Measurements from ENCODE around the gene CDH13.

The CDH13 gene

GRCh38 chr16:83201748-83202147, 575.0 kb downstream of the CDH13 start:
- no peak for DNase-seq

- no peak for DNase-seq
Measured at GRCh38 chr16:83205896-83206295, 579.1 kb downstream of the CDH13 start.

GRCh38 chr16:83206426-83206825, 579.7 kb downstream of the CDH13 start:
- no peak for DNase-seq

GRCh38 chr16:83211711-83212110, 584.9 kb downstream of the CDH13 start:
- no peak for DNase-seq

- no peak for DNase-seq
Measured at GRCh38 chr16:83212301-83212841, 585.6 kb downstream of the CDH13 start.

- no peak for DNase-seq
Measured at GRCh38 chr16:83214671-83215070, 587.9 kb downstream of the CDH13 start.

- DNase-seq = peak; percentile 55
Measured at GRCh38 chr16:83215406-83216001, 588.7 kb downstream of the CDH13 start.

- no peak for DNase-seq
Measured at GRCh38 chr16:83219285-83219684, 592.5 kb downstream of the CDH13 start.

- DNase-seq = no peak
Measured at GRCh38 chr16:83220066-83220465, 593.3 kb downstream of the CDH13 start.

- no peak for DNase-seq
Measured at GRCh38 chr16:83224642-83225041, 597.9 kb downstream of the CDH13 start.

GRCh38 chr16:83227336-83227735, 600.6 kb downstream of the CDH13 start:
- no peak for DNase-seq

GRCh38 chr16:83231729-83232128, 605.0 kb downstream of the CDH13 start:
- DNase-seq = no peak

- DNase-seq = no peak
Measured at GRCh38 chr16:83233153-83233552, 606.4 kb downstream of the CDH13 start.

GRCh38 chr16:83238949-83239691, 612.4 kb downstream of the CDH13 start:
- DNase-seq = no peak

GRCh38 chr16:83244057-83244456, 617.3 kb downstream of the CDH13 start:
- DNase-seq = no peak

GRCh38 chr16:83245061-83245460, 618.3 kb downstream of the CDH13 start:
- DNase-seq = no peak

GRCh38 chr16:83247767-83248372, 621.1 kb downstream of the CDH13 start:
- DNase-seq = no peak

- no peak for DNase-seq
Measured at GRCh38 chr16:83248735-83249463, 622.1 kb downstream of the CDH13 start.

- DNase-seq = no peak
Measured at GRCh38 chr16:83253521-83253920, 626.8 kb downstream of the CDH13 start.

- no peak for DNase-seq
Measured at GRCh38 chr16:83258366-83258928, 631.7 kb downstream of the CDH13 start.

- DNase-seq = no peak
Measured at GRCh38 chr16:83266848-83267553, 640.2 kb downstream of the CDH13 start.

GRCh38 chr16:83268169-83268568, 641.4 kb downstream of the CDH13 start:
- DNase-seq = no peak

Data from activated CD4-positive, alpha-beta T cell treated with anti-CD3 and anti-CD28 coated beads, Interleukin-2, amount 50 U/mL, for 16 hours (primary cell).